Osteoblast (primary cell): Measurements from ENCODE around the gene FUBP1. TPM values are rescaled to one million over a fixed set of nuclear protein-coding genes. Genes with fewer than 3 reads are reported as not detected.
A peak's percentile ranks its signal among the peaks of the same experiment; 100 is the strongest.

ENCODE experiments used
- DNase-seq: peaks from one replicate; pipeline ENCODE4 v3.0.0; 2011; ENCODE audit warnings: low spot score, mixed read lengths; ENCODE audit not compliant: insufficient read length; ENCODE audit errors: missing footprints
- H2AFZ ChIP-seq: 2 replicates; pipeline ENCODE4 v1.6.0; 2011; ENCODE audit warnings: mild to moderate bottlenecking, low read length
- H3K27ac ChIP-seq: 2 replicates; pipeline ENCODE4 v1.5.1; 2011; ENCODE audit warnings: mild to moderate bottlenecking, low read depth, low read length, moderate library complexity
- H3K27me3 ChIP-seq: 2 replicates; pipeline ENCODE4 v1.6.0; 2012; ENCODE audit warnings: mild to moderate bottlenecking, control low read depth, inconsistent platforms, low read length, moderate library complexity; ENCODE audit not compliant: insufficient read depth
- H3K36me3 ChIP-seq: 2 replicates; pipeline ENCODE4 v1.5.1; 2011; ENCODE audit warnings: mild to moderate bottlenecking, low read length, control low read depth, moderate library complexity; ENCODE audit not compliant: insufficient read depth
- H3K4me1 ChIP-seq: 2 replicates; pipeline ENCODE4 v1.5.1; 2011; ENCODE audit warnings: mild to moderate bottlenecking, low read length, control low read depth, moderate library complexity; ENCODE audit not compliant: insufficient read depth
- H3K4me2 ChIP-seq: 2 replicates; pipeline ENCODE4 v1.6.0; 2011; ENCODE audit warnings: mild to moderate bottlenecking, low read length; ENCODE audit not compliant: insufficient read depth
- H3K4me3 ChIP-seq: fragments of 200-600 bp; sonication (generic); 3 replicates; pipeline ENCODE4 v1.5.1; 2012; ENCODE audit warnings: mild to moderate bottlenecking, low read length, inconsistent platforms; ENCODE audit not compliant: insufficient read depth
- H3K79me2 ChIP-seq: 2 replicates; pipeline ENCODE4 v1.6.0; 2012; ENCODE audit warnings: mild to moderate bottlenecking, low read length, control low read depth, inconsistent platforms; ENCODE audit not compliant: insufficient read depth
- H3K9me3 ChIP-seq: 2 replicates; pipeline ENCODE4 v1.5.1; 2011; ENCODE audit warnings: low read depth, low read length, control low read depth
- H4K20me1 ChIP-seq: 2 replicates; pipeline ENCODE4 v1.6.0; 2012; ENCODE audit warnings: mild to moderate bottlenecking, low read length, control low read depth; ENCODE audit not compliant: insufficient read depth
- total RNA-seq: library from RNA; depleted of rRNA; stranded (reverse); fragments of >200 nt; gene quantifications from 2 replicates; pipeline ENCODE4 v1.2.3, GENCODE V29; 2012
- TF ChIP-seq, protein P1 (sequence below): IDR thresholded peaks from 2 replicates; pipeline ENCODE4 v1.5.1; 2011; ENCODE audit warnings: mild to moderate bottlenecking, low read depth, low read length, moderate library complexity; ENCODE audit errors: extremely low read depth

Gene FUBP1
- total RNA-seq, 1 donor: 91.6 TPM

GRCh38 chr1:77906019-77906545 is 72.8 kb downstream of the FUBP1 start:
- H3K27ac ChIP-seq: no peak overlapping the region
- H3K27me3 ChIP-seq: no peaks in the 10 kb centered on the region
- TF ChIP-seq, protein P1, sequence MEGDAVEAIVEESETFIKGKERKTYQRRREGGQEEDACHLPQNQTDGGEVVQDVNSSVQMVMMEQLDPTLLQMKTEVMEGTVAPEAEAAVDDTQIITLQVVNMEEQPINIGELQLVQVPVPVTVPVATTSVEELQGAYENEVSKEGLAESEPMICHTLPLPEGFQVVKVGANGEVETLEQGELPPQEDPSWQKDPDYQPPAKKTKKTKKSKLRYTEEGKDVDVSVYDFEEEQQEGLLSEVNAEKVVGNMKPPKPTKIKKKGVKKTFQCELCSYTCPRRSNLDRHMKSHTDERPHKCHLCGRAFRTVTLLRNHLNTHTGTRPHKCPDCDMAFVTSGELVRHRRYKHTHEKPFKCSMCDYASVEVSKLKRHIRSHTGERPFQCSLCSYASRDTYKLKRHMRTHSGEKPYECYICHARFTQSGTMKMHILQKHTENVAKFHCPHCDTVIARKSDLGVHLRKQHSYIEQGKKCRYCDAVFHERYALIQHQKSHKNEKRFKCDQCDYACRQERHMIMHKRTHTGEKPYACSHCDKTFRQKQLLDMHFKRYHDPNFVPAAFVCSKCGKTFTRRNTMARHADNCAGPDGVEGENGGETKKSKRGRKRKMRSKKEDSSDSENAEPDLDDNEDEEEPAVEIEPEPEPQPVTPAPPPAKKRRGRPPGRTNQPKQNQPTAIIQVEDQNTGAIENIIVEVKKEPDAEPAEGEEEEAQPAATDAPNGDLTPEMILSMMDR: no peak
- H3K9me3 ChIP-seq: no peaks in the 10 kb centered on the region
- H3K4me3 ChIP-seq: no peak overlapping the region
- H3K36me3 ChIP-seq: peaks cover 6% of the 10 kb centered on the region
- no peaks in the 10 kb centered on the region for H3K4me1 ChIP-seq
- peaks cover 86% of the 10 kb centered on the region for H3K79me2 ChIP-seq
- no peak overlapping the region for H3K4me2 ChIP-seq
- DNase-seq: no peak
- no peak overlapping the region for H2AFZ ChIP-seq
- H4K20me1 ChIP-seq: peaks cover 14% of the 10 kb centered on the region

GRCh38 chr1:77905603-77906002 is 73.3 kb downstream of the FUBP1 start:
- peaks cover 16% of the 10 kb centered on the region for H4K20me1 ChIP-seq

GRCh38 chr1:77900687-77901293 is 78.1 kb downstream of the FUBP1 start:
- Histone ChIP-seq H3K27ac (no peak overlapping the region), H3K79me2 (peaks cover 67% of the 10 kb centered on the region), H3K27me3 (no peaks in the 10 kb centered on the region), H3K4me1 (peaks cover 6% of the 10 kb centered on the region), H4K20me1 (peaks cover 26% of the 10 kb centered on the region), H3K9me3 (no peaks in the 10 kb centered on the region), H3K36me3 (no peaks in the 10 kb centered on the region), H3K4me2 (no peak overlapping the region), H2AFZ (no peak overlapping the region), H3K4me3 (no peak overlapping the region)
- TF ChIP-seq, protein P1: peak; percentile 66
- peak; percentile 53 for DNase-seq

More at GRCh38 chr1:77905603-77906002, 73.3 kb downstream of the FUBP1 start:
- no peak overlapping the region for H3K4me2 ChIP-seq
- peaks cover 87% of the 10 kb centered on the region for H3K79me2 ChIP-seq
- peaks cover 4% of the 10 kb centered on the region for H3K4me1 ChIP-seq
- TF ChIP-seq, protein P1: no peak
- DNase-seq: no peak
- H2AFZ ChIP-seq: no peak overlapping the region
- no peaks in the 10 kb centered on the region for H3K27me3 ChIP-seq
- no peaks in the 10 kb centered on the region for H3K9me3 ChIP-seq
- no peak overlapping the region for H3K4me3 ChIP-seq
- no peak overlapping the region for H3K27ac ChIP-seq
- H3K36me3 ChIP-seq: peaks cover 2% of the 10 kb centered on the region

- Histone ChIP-seq H3K79me2 (peaks cover 64% of the 10 kb centered on the region), H2AFZ (no peak overlapping the region), H3K4me2 (no peak overlapping the region), H3K9me3 (no peaks in the 10 kb centered on the region), H3K4me3 (no peak overlapping the region), H3K36me3 (no peaks in the 10 kb centered on the region), H3K27me3 (no peaks in the 10 kb centered on the region), H3K27ac (no peak overlapping the region), H4K20me1 (peaks cover 23% of the 10 kb centered on the region), H3K4me1 (peaks cover 6% of the 10 kb centered on the region)
- TF ChIP-seq, protein P1: no peak
- DNase-seq: peak; percentile 78
Measured at GRCh38 chr1:77899647-77900320, 79.1 kb downstream of the FUBP1 start.
